HUDEP-2 (cell line): Measurements from ENCODE around the gene KRT78.

ENCODE experiments used
- DNase-seq, 76 experiments: peaks; one replicate each; lab custom pipeline; 2025; ENCODE audit not compliant: unreplicated experiment in 76 of 76; lab: John Stamatoyannopoulos, UW

The KRT78 gene

DNA sequence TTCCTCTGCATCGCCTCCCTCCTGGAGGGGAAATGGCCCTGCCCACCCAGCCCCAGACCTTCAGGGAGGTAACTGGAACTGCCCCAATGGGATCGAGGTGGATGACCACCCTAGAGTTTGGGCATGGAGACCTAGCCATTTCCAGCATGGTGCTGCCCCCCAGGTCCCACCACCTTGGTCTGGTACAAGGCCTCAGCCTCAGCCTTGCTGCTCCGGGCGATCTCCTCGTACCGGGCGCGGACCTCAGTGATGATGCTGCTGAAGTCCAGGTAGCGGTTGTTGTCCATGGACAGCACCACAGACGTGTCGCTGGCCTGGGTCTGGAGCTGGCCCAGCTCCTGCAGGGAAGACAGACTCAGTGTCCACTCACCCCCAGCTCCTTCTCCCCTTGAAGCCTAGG lies 4.4 kb downstream of the KRT78 start:
- no peak for DNase-seq

DNA sequence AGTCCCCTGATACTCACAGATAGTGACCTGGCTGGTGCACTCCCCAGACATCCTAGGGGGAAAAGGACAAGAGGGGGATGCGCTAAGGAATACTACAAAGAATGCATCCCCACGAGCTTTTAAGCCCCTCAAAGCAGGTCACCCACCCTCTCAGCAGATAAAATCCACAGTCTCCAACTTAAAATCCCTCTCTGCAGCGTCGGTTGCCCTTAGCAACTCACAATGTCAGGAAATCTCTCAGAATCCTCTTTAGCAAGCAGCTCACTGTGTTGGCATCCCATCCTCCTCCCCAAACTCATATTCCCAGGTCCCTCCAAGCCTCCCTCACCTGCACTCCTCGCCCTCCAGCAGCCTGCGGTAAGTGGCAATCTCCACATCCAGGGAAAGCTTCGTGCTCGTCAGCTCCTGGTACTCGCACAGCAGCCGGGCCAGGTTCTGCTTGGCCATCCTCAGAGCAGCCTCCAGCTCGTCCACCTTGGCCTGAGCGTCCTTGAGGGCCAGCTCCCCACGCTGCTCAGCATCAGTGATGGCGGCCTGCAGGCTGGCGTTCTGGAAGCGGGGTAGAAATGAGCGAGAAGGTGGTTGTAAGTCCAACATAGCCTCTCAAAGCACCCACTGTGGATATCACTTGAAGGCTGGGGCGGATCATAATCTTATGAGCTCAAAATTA lies 9.2 kb downstream of the KRT78 start:
- no peak for DNase-seq

DNA sequence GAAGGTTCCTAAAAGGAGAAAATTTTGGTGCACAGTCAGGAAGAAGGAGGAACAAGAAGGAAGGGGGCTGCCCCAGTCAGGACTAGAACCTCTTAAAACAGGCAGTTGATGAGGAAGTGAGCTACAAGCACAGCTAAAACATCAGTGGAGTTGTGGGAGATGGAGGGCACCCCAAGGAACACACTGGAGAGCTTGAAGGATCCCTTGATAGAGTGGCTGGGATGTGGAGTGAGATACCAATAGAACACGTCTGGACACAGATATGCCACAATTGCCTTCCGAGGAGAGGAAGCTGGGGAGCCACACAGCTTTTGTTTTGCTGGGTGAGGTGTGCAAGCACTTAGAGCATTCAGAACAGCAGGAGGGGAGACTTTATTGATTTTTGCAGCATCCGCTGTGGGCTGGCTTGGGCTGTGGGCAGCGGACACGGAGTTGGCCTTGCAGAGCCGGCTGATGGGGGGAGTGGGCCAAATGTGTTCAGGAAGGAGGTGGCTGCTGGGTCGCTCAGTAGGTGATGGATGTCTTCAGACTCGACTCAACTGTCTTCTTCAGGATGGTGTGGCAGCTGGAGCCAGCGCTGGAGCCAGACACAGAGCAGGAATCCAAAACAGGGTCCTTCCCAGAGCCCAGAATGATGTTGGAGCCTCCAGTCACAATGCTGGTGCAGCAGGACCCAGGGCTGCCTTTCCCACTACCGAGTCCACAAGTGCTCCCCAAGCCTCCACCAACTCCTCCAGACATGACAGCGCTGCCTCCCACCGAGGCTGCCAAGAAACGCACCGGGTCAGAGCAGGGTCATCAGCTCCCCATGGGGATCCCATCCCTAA lies 10.0 kb downstream of the KRT78 start:
- DNase-seq, result peak in 1 of 76 experiments; percentile 3

DNA sequence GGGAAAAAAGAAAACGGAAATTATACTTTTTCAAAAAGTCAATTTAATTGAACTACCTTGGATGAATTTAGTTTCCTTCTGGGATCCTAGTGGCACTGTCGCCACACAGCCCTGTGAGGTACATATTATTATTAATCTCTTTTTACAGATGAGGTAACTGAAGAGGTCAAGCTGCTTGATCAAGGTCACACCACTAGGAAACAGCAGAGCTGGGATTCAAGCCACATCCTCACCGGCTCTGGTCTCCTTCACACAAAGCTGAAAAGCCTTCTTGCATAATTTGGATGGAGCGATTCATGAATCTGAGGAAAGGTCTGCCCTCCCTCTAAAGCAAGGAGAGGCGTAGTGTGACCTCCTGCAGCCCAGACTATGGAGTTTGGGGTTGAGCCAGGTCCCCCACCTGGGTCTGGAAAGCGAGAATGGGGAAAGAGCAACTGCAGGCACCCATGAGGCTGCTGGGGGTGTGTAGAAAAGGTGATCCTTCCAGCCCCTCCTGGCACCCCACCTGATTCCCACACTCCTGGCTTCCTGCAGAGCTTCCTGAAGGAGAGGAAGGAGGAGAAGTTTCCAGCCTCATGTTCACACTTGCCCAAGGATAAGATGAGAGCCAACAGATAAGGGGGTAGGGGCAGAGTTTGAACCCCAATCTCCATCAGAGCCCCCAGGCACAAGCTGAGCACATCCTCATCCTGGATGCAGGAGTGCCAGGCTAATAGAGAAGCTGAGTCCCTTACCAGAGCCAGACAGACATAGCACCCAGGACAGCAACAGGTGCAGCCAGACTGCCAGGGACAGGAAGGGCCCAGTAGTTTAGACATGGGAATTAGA lies 10.8 kb downstream of the KRT78 start:
- no peak for DNase-seq

DNA sequence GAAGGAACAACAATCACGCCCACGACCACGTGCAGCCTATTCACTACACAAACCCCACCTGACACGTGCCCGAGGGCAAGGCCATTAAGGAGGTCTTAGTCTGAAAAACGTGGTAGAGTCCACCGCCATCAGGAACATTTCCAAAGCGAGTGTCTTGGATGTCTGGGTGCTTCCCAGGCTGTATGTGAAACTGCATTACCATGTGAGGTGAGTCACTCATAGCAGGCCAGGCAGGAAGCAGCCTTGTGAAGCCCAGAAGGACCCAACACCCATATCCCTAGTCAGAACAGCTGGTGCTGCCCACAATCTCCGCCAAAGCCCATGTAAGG lies 11.4 kb downstream of the KRT78 start:
- DNase-seq, result peak in 1 of 76 experiments; percentile 2

DNA sequence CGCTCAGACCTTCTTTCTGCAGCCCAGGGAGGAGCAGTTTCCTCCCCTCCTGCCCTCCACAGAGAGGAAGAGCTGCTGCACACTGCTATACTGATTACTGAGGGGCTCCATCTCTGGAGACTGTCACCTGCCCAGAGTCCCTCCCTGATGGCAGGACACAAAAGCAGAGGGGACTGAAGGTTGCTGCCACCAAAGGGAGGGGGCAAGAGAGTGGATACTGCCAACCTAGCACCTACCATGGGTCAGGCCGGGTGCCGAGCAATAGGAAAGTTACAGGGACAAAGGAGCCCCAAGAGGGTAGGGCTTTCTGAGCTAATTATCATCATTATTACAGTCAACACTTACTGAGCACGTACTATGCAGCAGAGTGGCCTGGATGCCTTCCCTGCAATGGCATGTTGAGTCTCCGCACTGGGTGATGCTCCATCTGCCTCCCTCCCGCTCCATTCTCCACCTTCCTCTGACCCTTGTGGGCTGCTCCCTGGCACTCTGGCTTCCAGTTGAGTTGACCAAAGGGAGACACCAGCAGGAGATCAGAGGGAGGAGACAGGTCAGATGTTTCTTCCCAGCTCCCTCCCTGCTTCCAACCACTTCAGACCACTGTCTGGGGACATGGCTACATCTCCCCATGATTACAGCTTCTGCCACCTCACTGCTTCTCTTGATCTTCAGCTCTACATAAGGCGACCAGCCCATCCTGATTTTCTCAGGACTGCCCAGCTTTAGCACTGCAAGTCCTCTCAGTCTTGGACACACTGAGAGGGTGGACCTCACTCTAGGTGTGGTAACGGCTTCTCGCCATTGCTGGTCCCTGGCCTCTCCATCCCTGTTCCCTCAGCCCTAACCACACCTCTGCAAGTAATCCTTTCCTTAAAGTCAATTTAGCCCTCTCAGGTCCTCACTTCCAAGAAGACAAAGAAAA lies 12.0 kb downstream of the KRT78 start:
- DNase-seq, result no peak

DNA sequence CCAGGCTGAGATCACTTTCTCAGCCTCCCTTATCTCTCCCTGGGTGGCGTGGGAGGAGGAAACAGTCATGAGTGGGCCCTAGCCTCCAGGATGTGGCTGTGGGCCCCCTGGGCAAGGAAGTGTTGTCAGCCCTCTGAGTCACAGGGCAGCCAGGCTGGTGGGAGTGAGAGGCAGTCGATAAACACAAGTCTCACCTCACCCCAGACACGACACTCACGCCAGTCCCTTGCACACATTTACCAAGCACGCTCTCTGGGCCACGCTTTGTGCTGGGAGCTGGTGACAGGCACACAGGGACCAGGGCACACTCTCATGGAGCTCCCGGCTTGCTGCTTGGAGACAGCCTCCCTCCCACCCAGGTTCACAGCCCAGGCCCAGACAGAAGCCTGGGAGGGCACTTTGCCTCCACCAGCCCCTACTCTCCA lies 12.7 kb downstream of the KRT78 start:
- peak in 13 of 76 experiments; percentile 2 to 39 (median 9) for DNase-seq

DNA sequence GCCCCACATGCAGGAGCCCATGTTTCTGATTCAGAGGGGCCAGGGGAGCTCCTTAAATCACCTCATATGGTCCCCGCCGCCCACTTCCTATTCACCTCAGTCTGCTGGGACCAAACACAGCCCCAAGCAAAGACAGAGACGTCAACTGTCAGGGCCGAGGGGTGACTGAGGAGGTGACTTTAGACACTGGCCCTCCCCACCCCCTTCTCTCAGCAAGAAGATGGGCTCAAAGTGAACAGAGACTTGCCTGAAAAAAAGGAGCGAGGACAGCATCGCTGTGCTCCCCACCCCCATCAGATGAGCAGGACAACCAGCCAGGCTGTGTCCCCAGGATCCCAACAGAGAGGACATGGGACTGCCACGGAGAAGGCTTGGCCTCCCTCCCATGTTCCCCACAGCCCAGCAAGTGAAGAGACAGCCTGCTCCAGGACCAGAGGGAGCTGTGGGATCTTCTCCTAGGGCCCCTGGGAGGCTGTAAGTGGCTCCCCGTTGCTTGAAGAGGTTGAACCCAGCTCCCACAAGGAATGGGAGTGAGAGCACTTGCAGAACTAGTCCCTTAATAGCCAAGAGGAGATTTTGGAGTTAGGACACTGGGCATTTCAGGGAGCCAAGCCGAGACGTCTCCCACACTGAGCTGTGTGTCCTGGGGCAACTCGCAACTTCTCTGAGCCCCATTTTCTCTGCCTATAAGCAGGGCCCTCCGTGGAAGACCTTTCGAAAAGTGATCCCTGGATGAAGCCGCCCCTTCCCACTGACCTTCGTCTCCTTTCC lies 13.3 kb downstream of the KRT78 start:
- DNase-seq, result no peak

DNA sequence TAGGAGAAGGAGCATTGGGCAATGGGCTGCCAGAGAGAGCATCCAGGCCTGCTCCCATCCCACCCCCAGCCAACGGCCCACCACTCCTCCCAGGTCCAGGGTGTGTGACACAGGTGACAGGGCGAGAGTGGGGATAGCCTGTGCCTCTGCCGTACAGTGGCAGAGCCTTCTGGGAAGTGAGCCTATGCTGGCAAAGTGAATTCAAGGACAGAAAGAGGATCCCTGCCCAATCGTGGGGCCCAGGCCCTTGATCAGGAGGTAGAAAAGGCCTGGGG lies 14.1 kb downstream of the KRT78 start:
- DNase-seq, result no peak

DNA sequence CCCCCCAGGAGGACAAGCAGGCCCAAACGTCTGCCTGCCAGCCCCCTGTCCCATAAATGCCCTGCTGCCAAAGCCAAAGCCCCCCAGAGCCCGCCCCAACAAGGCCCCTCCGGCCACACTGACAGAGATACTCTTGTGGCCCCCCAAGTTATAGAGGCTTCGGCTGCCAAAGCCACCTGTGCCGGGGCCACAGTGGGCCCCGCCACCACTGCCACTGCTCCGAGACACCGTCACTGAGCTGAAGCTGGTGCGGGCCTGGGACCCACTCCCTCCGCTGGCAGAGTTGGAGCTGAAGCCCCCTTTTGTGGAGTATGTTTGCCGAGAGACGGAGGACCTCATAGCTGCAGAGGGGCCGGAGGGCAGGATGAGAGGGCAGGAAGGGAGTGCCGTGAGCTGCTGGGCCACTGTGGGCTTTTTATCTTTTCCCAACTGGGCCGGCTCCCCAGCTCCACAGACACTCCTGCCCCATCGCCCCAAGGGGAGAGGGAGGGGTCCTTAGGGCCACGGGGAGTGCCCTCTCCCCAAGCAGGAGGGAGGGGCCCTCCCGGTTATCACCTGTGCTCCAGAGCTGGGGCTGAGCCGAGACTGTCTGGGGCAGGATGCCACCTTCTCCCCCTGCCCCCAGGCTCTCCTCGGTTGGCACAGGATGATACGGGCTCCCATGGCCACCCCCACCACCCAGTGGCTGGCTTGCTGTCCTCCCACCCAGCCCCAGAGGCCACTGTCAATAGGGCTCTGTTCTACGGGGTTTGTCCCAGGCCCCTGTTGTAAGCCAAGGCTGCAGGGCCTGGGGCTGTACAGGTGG lies 14.7 kb downstream of the KRT78 start, which contains the start of gene KRT79:
KRT79 (minus strand) TSS at position 390 of the 805 bp plus-strand sequence; CDS start at position 339, 51 bp downstream.
- DNase-seq, result no peak

DNA sequence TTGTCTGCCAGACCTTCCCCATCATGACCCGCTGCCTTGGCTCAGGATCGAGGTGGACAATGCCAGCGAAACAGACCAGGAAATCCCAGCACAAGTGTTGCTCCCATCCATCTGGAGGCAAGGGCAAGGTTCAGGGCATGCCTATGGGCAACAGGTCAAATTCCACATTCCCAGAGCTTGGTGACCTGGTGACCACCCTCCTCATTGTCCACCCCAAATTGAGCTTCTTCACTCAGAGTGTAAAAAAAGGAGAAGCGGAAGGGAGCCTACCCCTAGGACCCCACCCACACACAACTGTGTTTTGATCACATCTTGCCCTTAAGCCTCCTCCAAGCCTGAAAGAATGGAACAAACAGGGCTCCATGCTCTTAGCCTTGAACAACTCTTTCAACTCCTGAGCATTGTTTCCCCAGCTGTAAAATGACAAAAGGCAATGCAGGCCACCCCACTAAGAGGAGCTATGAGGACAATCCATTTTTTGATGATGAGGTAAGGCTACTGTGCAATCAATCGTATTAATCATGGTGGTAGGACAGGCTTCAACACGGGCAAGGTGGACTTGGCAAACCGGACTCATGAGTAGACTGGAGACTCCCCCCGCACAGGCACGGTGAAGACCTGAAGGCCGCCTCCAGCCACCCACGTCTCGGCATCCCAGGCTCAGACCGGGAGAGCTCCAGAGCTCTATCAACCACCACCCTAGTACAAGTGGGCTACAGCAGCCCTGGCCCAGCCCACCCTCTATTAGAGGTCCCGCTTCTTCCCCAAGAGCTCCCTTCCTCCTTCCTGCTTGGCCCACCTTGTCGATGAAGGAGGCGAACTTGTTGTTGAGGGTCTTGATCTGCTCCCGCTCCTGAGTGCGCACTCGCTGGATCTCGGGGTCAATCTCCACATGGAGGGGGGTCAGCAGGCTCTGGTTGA lies 15.5 kb downstream of the KRT78 start:
- no peak for DNase-seq

DNA sequence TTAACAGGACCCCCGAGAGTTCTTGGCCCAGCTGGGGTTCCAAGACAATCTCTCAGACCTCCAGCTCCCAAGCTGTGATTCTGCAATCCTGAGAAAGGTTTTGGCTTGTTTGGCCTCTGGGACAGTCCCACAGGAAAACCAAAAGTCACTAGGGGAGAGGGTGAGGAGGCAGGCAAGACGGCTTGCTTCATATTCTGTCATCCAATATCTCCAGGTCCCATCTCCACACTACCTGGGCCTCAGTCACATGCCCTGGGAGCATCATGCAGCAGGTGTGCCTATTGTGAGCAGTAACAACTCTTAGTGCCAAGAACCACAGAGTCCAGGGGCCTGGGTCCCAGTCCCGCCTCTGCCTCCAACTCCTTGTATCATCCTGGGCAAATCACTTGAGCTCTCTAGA lies 16.3 kb downstream of the KRT78 start:
- no peak for DNase-seq

DNA sequence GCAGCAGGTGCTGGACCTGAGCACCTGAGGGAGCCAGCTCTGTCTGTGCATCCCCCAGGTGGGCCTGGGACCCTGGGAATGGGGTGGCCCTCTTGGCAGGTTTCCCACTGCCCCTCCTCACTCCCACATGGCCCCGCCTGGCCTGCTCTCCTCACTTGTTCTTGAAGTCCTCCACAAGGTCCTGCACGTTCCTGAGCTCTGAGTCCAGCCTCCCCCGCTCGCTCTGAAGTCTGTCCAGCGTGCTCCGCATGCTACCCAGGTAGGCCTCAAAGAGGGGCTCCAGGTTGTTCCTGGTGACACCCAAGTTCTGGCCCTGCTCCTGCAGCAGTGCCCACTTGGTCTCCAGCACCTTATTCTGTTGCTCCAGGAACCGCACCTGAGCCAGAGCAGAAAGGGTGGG lies 17.5 kb downstream of the KRT78 start:
- DNase-seq, result no peak

DNA sequence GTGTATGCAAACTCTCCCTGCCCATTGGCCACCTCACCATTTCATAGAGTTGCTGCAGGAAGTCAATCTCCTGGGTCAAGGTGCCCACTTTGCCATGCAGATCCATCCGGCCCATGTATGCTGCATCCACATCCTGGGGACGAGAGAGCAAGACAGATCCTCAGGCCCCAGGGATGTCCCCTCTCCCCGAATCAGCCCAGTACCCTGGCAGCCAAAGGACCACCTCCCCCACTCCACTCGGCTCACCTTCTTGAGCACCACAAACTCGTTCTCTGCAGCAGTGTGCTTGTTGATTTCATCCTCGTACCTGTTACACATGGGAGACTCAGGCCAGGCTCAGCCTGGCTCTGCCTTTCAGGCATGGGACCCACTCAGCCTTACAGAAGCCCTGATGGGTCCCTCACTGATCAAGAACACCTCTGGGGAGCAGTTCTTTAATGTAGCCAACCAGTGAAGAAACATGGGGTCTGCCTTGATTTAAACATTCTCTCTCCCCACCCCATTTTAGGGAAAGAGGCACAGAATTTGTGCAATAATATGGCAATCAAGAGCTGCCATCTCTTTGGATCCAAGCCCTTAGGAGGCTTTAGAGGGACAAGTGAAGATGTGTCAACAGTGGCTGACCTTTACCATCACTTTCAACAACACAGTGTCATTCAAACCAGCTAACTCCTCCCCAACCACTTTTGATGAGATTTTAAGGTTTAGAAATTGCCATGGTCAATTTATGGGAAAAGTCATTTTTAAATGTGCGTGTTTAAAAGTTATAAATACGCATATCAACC lies 18.6 kb downstream of the KRT78 start:
- DNase-seq, result no peak

DNA sequence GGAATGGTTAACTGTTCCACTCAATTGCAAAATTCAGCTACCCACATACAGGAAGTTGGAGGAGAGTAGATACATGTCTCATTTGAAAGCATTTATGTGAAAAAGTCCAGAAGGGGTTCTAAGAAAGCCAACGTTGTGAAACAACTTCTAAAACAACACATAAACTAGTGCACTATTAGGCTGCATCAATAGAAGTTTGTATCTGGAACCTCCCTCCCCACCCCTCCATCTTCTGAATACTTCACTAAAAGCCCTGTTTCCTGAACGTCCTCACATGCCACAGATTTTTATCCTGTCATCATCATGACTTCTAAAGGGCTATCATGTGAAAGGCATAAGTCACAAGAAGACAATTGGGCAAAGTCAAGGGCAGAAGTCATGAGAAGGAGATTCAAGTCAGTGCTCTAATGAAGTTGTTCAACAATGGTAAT lies 20.2 kb downstream of the KRT78 start:
- DNase-seq, result no peak

DNA sequence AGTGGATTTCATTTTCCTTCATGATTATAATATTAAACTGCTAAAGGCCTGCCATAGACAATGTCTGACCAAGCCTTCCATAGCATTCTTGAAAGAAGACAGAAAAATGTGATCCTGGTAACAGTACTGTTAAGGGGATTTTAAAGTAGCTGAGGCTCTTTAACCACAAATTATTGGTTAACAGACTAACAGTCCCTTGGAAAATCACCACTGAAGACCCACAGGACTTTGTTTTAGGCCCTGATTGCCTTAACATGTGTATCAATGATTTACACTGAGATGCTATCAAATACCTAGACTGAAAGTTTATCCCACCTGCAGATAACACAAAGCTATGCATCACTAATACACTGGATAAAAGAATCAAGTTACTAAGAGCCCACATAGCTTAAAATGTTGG lies 20.6 kb downstream of the KRT78 start:
- no peak for DNase-seq

DNA sequence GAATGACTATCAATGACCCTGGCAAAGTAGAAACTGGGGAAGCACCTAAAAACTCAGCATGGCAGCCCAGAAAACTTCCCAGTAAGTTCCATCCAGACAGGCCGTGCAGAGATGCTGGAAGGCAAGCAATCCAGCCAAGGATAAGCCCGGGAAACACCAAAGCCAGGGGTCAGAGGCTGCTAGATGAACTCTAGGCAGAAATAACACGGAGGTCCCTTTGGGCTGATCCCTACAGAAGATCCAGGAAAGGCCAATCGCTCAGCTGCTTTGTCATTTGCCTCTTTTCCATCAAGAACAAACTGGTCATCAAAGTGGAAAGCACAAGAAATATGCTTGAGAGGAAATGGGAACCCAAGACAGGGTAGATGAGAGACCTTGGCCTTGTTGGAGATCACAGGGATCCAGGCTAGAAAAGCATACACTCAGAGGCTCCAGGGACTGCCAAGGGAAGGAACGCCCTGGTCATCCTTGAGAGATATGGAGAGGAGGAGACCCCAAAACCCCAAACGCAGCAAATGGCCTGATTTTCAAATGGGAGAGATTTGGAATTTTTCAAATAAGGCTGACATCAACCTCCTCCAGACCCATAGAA lies 21.2 kb downstream of the KRT78 start:
- no peak for DNase-seq
